NCI-H1417 treated with DMSO at 0.1 percent for 48 hours (cell line): ENCODE measurements around the gene TRIO.

Experiments used
- DNase-seq: peaks from one replicate; lab custom pipeline; 2025; lab: John Stamatoyannopoulos, UW

Gene TRIO

GRCh38 chr5:14395411-14395810 is 252.3 kb downstream of the TRIO start:
- DNase-seq = no peak

- DNase-seq = no peak
Observed at GRCh38 chr5:14396066-14396465, 252.9 kb downstream of the TRIO start.

GRCh38 chr5:14396737-14397136 is 253.6 kb downstream of the TRIO start:
- no peak for DNase-seq

- no peak for DNase-seq
Observed at GRCh38 chr5:14397717-14398116, 254.6 kb downstream of the TRIO start.

GRCh38 chr5:14399054-14399692 is 256.0 kb downstream of the TRIO start:
- DNase-seq = no peak

- DNase-seq = no peak
Observed at GRCh38 chr5:14400085-14400484, 256.9 kb downstream of the TRIO start.

- DNase-seq = no peak
Observed at GRCh38 chr5:14400611-14401010, 257.5 kb downstream of the TRIO start.

- DNase-seq = no peak
Observed at GRCh38 chr5:14401639-14402038, 258.5 kb downstream of the TRIO start.

GRCh38 chr5:14402424-14402823 is 259.3 kb downstream of the TRIO start:
- DNase-seq = no peak

- no peak for DNase-seq
Observed at GRCh38 chr5:14404780-14405179, 261.6 kb downstream of the TRIO start.

GRCh38 chr5:14405267-14405666 is 262.1 kb downstream of the TRIO start:
- DNase-seq = no peak

- no peak for DNase-seq
Observed at GRCh38 chr5:14405706-14406553, 262.8 kb downstream of the TRIO start.

GRCh38 chr5:14406554-14406849 is 263.4 kb downstream of the TRIO start:
- no peak for DNase-seq

- no peak for DNase-seq
Observed at GRCh38 chr5:14407051-14407450, 263.9 kb downstream of the TRIO start.

GRCh38 chr5:14407746-14408175 is 264.6 kb downstream of the TRIO start:
- no peak for DNase-seq

- DNase-seq = no peak
Observed at GRCh38 chr5:14408969-14409586, 265.9 kb downstream of the TRIO start.

GRCh38 chr5:14410068-14410393 is 266.9 kb downstream of the TRIO start:
- DNase-seq = no peak

- no peak for DNase-seq
Observed at GRCh38 chr5:14410394-14411201, 267.5 kb downstream of the TRIO start.

GRCh38 chr5:14411216-14411615 is 268.1 kb downstream of the TRIO start:
- no peak for DNase-seq

GRCh38 chr5:14413331-14413750 is 270.2 kb downstream of the TRIO start:
- DNase-seq = no peak

GRCh38 chr5:14414007-14414406 is 270.9 kb downstream of the TRIO start:
- DNase-seq = no peak

- DNase-seq = no peak
Observed at GRCh38 chr5:14414656-14415023, 271.5 kb downstream of the TRIO start.
